HG02884 (cell line): ENCODE data around the gene THTPA.
"Not testable (repeated sequence)": the region's sequence is repeated elsewhere in the genome, so short reads cannot be mapped to it uniquely, and the experiment has no call there.

Experiments
- ATAC-seq: cut with Tn5 transposase; IDR thresholded peaks from one replicate; pipeline ENCODE4 v1.9.1; 2021; ENCODE audit warnings: mild to moderate bottlenecking, moderate library complexity; ENCODE audit not compliant: unreplicated experiment

Gene THTPA

DNA sequence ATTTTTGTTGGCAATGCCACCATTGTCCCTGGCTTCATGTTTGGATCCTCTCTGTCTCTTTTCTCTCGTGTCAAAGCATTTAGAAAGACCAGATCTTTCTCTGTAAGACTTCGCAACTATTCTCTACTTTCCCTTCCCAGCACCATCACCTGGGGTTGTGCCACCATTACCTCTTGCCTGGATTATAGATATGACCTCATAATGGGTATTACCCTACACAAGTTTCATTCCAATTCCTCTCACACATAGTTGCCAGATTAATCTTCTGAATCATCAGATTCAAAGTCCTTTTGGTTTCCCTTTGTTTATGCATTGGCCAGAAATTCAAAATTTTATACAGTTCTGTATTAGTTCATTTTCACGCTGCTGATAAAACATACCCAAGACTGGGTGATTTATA, 52.9 kb downstream of the THTPA start:
- ATAC-seq = no peak

GRCh38 chr14:23609411-23610089, 53.5 kb downstream of the THTPA start:
- not testable (repeated sequence) for ATAC-seq
